ENCODE measurements around the gene BNIP5.

GRCh38 chr6:36296240-36296639 is 40.4 kb downstream of the BNIP5 start:
- no peak for TF ChIP-seq GATA2 (IDR thresholded peaks at IDR 0.05; ENCODE audit: low read depth, low read length)
- no peak for TF ChIP-seq GATA3 (IDR thresholded peaks at IDR 0.05; ENCODE audit: low read depth, low read length)
